Gastroesophageal sphincter (tissue), 3 donors: ENCODE measurements around the gene P2RY4.

ENCODE experiments used
- EP300 ChIP-seq: sonication (generic); formaldehyde crosslinking; IDR thresholded peaks from one replicate; pipeline ENCODE4 v1.6.1; 2017; ENCODE audit warnings: antibody characterized with exemption, mild to moderate bottlenecking
- POLR2AphosphoS5 ChIP-seq: sonication (generic); formaldehyde crosslinking; IDR thresholded peaks from one replicate; pipeline ENCODE4 v1.6.1; 2017; ENCODE audit warnings: antibody characterized with exemption
- TF ChIP-seq, protein P1 (sequence below), 4 experiments: fragments of 200-600 bp in 2 of 4; fragments of 450-650 bp in 2 of 4; sonication (generic) in 1 of 4; IDR thresholded peaks; one replicate each; pipeline ENCODE4 v1.5.1; 2017 to 2019; ENCODE audit warnings: antibody characterized with exemption in 4 of 4, mild to moderate bottlenecking in 2 of 4, moderate library complexity in 2 of 4

DNA sequence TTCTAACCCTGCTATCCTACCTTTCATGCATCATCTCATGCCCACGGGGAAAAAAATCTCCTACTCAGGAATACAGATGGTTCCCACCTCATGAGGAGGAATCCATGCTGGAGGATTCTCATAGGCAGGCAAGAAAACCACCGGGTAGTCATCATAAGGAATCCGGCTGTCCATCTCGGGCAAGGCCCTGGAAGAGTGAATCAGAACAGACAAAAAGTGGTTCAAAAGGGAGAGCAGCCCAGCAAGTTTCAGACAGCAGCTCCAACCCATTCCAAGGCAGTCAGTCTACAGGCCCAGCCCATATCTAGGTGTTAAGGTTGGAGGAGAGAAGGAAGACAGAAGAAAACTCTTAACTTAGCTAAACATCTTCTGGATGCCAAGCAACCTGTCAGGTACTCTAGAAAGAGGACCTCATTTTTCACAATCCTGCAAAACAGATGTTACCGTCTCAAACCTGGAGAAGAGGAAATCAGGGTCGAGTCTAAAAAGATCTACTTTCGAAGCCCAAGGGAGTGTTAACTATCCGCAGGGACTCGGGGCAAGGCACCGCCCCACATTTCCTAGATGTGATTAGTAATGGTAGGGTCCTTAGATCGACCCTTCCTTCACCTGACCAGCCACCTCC lies 29.3 kb upstream of the P2RY4 start:
- TF ChIP-seq, protein P1, sequence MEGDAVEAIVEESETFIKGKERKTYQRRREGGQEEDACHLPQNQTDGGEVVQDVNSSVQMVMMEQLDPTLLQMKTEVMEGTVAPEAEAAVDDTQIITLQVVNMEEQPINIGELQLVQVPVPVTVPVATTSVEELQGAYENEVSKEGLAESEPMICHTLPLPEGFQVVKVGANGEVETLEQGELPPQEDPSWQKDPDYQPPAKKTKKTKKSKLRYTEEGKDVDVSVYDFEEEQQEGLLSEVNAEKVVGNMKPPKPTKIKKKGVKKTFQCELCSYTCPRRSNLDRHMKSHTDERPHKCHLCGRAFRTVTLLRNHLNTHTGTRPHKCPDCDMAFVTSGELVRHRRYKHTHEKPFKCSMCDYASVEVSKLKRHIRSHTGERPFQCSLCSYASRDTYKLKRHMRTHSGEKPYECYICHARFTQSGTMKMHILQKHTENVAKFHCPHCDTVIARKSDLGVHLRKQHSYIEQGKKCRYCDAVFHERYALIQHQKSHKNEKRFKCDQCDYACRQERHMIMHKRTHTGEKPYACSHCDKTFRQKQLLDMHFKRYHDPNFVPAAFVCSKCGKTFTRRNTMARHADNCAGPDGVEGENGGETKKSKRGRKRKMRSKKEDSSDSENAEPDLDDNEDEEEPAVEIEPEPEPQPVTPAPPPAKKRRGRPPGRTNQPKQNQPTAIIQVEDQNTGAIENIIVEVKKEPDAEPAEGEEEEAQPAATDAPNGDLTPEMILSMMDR (IDR thresholded peaks at IDR 0.05) = no peak
- no peak for TF ChIP-seq POLR2AphosphoS5
- no peak for TF ChIP-seq EP300
